H9 (cell line): ENCODE data around the gene WRAP73. TPM values are rescaled to one million over a fixed set of nuclear protein-coding genes. Genes with fewer than 3 reads are reported as not detected.

ENCODE experiments used
- DNase-seq: peaks from one replicate; pipeline ENCODE4 v3.0.0-alpha.2; 2017
- H2AFZ ChIP-seq: one replicate; pipeline ENCODE4 v1.6.1; 2013; ENCODE audit warnings: mild to moderate bottlenecking, low read length, control low read depth, moderate library complexity
- H2AK5ac ChIP-seq: 2 replicates; pipeline ENCODE4 v1.6.1; 2013; ENCODE audit warnings: low read length, control low read depth, mixed read lengths; ENCODE audit not compliant: insufficient read length
- H2BK120ac ChIP-seq: one replicate; pipeline ENCODE4 v1.6.1; 2013; ENCODE audit warnings: low read depth, mild to moderate bottlenecking, low read length, control low read depth, inconsistent platforms; ENCODE audit not compliant: poor library complexity, severe bottlenecking
- H2BK12ac ChIP-seq: 2 replicates; pipeline ENCODE4 v1.6.1; 2013; ENCODE audit warnings: low read length, control low read depth, mixed read lengths, low read depth; ENCODE audit not compliant: insufficient read length
- H2BK15ac ChIP-seq: 2 replicates; pipeline ENCODE4 v1.6.1; 2013; ENCODE audit warnings: low read depth, low read length, control low read depth
- H2BK20ac ChIP-seq: one replicate; pipeline ENCODE4 v1.6.1; 2013; ENCODE audit warnings: low read depth, mild to moderate bottlenecking, low read length, control low read depth, inconsistent platforms; ENCODE audit not compliant: poor library complexity, severe bottlenecking
- H2BK5ac ChIP-seq: 2 replicates; pipeline ENCODE4 v1.6.1; 2013; ENCODE audit warnings: low read length, control low read depth, mixed read lengths; ENCODE audit not compliant: insufficient read length
- H3K14ac ChIP-seq: 2 replicates; pipeline ENCODE4 v1.6.1; 2013; ENCODE audit warnings: low read length, control low read depth; ENCODE audit not compliant: insufficient read depth
- H3K18ac ChIP-seq: 2 replicates; pipeline ENCODE4 v1.6.1; 2013; ENCODE audit warnings: low read depth, mild to moderate bottlenecking, mixed read lengths, low read length, control low read depth; ENCODE audit not compliant: insufficient read length
- H3K23ac ChIP-seq: 2 replicates; pipeline ENCODE4 v1.6.1; 2013; ENCODE audit warnings: low read length, control low read depth, mixed read lengths, low read depth; ENCODE audit not compliant: insufficient read length
- H3K23me2 ChIP-seq: 2 replicates; pipeline ENCODE4 v1.6.1; 2013; ENCODE audit warnings: low read depth, mild to moderate bottlenecking, mixed read lengths, low read length, control low read depth; ENCODE audit not compliant: insufficient read length, poor library complexity, severe bottlenecking
- H3K27ac ChIP-seq: 2 replicates; pipeline ENCODE4 v1.5.1; 2013; ENCODE audit warnings: low read length, control low read depth, mixed read lengths, low read depth; ENCODE audit not compliant: insufficient read length
- H3K27me3 ChIP-seq: 2 replicates; pipeline ENCODE4 v1.6.1; 2013; ENCODE audit warnings: low read length, control low read depth, inconsistent platforms; ENCODE audit not compliant: insufficient read depth
- H3K4ac ChIP-seq: 2 replicates; pipeline ENCODE4 v1.6.1; 2013; ENCODE audit warnings: low read depth, mild to moderate bottlenecking, control low read depth, inconsistent platforms, low read length, moderate library complexity
- H3K4me1 ChIP-seq: 2 replicates; pipeline ENCODE4 v1.6.1; 2013; ENCODE audit warnings: low read length, control low read depth, inconsistent platforms; ENCODE audit not compliant: insufficient read depth
- H3K4me2 ChIP-seq: 2 replicates; pipeline ENCODE4 v1.6.1; 2013; ENCODE audit warnings: low read length, control low read depth, mixed read lengths; ENCODE audit not compliant: insufficient read length, insufficient read depth
- H3K56ac ChIP-seq: 2 replicates; pipeline ENCODE4 v1.6.1; 2013; ENCODE audit warnings: low read depth, mild to moderate bottlenecking, mixed read lengths, low read length, control low read depth; ENCODE audit not compliant: insufficient read length
- H3K79me1 ChIP-seq: 2 replicates; pipeline ENCODE4 v1.6.1; 2013; ENCODE audit warnings: low read depth, mild to moderate bottlenecking, moderate library complexity, low read length, control low read depth, inconsistent platforms; ENCODE audit not compliant: insufficient read depth, poor library complexity, severe bottlenecking
- H3K79me2 ChIP-seq: 2 replicates; pipeline ENCODE4 v1.6.1; 2013; ENCODE audit warnings: low read length, control low read depth, inconsistent platforms; ENCODE audit not compliant: insufficient read depth
- H3K9ac ChIP-seq: 2 replicates; pipeline ENCODE4 v1.6.1; 2013; ENCODE audit warnings: low read length, control low read depth, mixed read lengths; ENCODE audit not compliant: insufficient read length; ENCODE audit errors: extremely low read depth
- H3K9me3 ChIP-seq: one replicate; pipeline ENCODE4 v1.6.1; 2013; ENCODE audit warnings: low read depth, low read length, inconsistent platforms; ENCODE audit not compliant: control insufficient read depth
- H3T11ph ChIP-seq: one replicate; pipeline ENCODE4 v1.6.1; 2013; ENCODE audit warnings: mild to moderate bottlenecking, low read length, control low read depth, inconsistent platforms
- H4K20me1 ChIP-seq: one replicate; pipeline ENCODE4 v1.6.1; 2013; ENCODE audit not compliant: control insufficient read depth, insufficient read length, insufficient read depth
- H4K5ac ChIP-seq: 2 replicates; pipeline ENCODE4 v1.6.1; 2013; ENCODE audit warnings: low read depth, mild to moderate bottlenecking, mixed read lengths, low read length, control low read depth; ENCODE audit not compliant: insufficient read length
- H4K8ac ChIP-seq: replicated peaks from 2 replicates; pipeline ENCODE4 v1.6.1; 2013; ENCODE audit warnings: low read length, control low read depth, mixed read lengths, low read depth; ENCODE audit not compliant: insufficient read length
- H4K91ac ChIP-seq: 2 replicates; pipeline ENCODE4 v1.6.1; 2013; ENCODE audit warnings: low read depth, mild to moderate bottlenecking, moderate library complexity, mixed read lengths, low read length, control low read depth; ENCODE audit not compliant: insufficient read length
- H3K27ac Mint-ChIP-seq, 3 experiments: 2 replicates in 2 of 3; 3 replicates in 1 of 3; pipeline ENCODE4 v1.8.0; 2020 to 2021; ENCODE audit warnings: mixed read lengths in 3 of 3, mild to moderate bottlenecking in 1 of 3, moderate library complexity in 1 of 3
- H3K27me3 Mint-ChIP-seq: 2 replicates; pipeline ENCODE4 v1.8.0; 2021; ENCODE audit warnings: low read depth, mild to moderate bottlenecking, moderate library complexity, mixed read lengths
- H3K36me3 Mint-ChIP-seq, 3 experiments: 2 replicates in 2 of 3; 3 replicates in 1 of 3; pipeline ENCODE4 v1.8.0; 2020 to 2021; ENCODE audit warnings: low read depth in 3 of 3, mixed read lengths in 3 of 3; ENCODE audit not compliant: insufficient read depth in 1 of 3
- H3K4me1 Mint-ChIP-seq, 2 experiments: 2 replicates each; pipeline ENCODE4 v1.8.0; 2020; ENCODE audit warnings: mixed read lengths in 2 of 2
- H3K4me3 Mint-ChIP-seq, 2 experiments: 2 replicates in 1 of 2; 3 replicates in 1 of 2; pipeline ENCODE4 v1.8.0; 2020 to 2021; ENCODE audit warnings: mild to moderate bottlenecking in 2 of 2, mixed read lengths in 2 of 2, moderate library complexity in 1 of 2
- H3K9me3 Mint-ChIP-seq, 2 experiments: 2 replicates in 1 of 2; 3 replicates in 1 of 2; pipeline ENCODE4 v1.8.0; 2020; ENCODE audit warnings: mild to moderate bottlenecking in 2 of 2, mixed read lengths in 2 of 2, moderate library complexity in 1 of 2
- WGBS: extraction: QIAGEN DNeasy Blood & Tissue Kit; methylation state at CpG from one replicate; pipeline ENCODE4 v1.1.7; 2013; ENCODE audit warnings: missing lambda C conversion rate, low lambda C conversion rate, mixed read lengths; ENCODE audit not compliant: insufficient read length; ENCODE audit errors: extremely low coverage; 5-methylcytosine and 5-hydroxymethylcytosine counted together
- total RNA-seq: library from RNA; stranded (reverse); gene quantifications from 2 replicates; pipeline ENCODE4 v1.2.1, GENCODE V29; 2021
- TF ChIP-seq, protein P1 (sequence below): fragments of 200-600 bp; sonication (generic); conservative IDR thresholded peaks from 3 replicates; pipeline ENCODE4 v1.8.0; 2021; ENCODE audit warnings: antibody characterized with exemption, mild to moderate bottlenecking

Gene WRAP73
- total RNA-seq, 1 experiment from 2014 or later: 28.4 TPM

DNA sequence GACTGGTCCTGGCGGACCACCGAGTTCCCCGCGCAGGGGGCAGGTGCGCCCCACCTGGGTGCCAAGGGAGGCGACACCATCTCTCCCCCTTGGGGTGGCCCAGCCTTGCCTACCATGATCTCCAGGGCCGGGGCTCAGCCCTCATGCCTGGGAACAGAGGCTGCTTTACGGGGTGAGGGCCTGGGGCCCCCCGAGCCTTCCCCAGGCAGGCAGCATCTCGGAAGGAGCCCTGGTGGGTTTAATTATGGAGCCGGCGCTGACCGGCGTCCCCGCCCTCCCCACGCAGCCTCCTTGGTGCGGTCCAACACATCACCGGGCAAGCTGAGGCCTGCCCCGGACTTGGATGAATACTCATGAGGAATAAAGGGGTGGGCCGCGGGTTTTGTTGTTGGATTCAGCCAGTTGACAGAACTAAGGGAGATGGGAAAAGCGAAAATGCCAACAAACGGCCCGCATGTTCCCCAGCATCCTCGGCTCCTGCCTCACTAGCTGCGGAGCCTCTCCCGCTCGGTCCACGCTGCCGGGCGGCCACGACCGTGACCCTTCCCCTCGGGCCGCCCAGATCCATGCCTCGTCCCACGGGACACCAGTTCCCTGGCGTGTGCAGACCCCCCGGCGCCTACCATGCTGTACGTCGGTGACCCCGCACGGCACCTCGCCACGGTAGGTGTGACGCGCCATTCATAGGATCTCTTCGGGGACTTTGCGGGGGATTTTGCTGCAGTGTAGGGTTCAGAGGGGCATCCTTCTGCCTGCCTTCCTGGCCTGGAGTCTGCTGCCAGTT, 40.6 kb upstream of the WRAP73 start:
- Mint-ChIP-seq H3K27ac (peak overlapping the region in 1 of 3 experiments; percentile 31; a peak in 1 of 7 replicates), H3K36me3 (peaks cover 0 to 2% (median 1%) of the 10 kb centered on the region in 3 experiments; a peak in 1 of 7 replicates), H3K4me1 (peaks cover 17 to 25% of the 10 kb centered on the region in 2 experiments), H3K9me3 (peaks cover 2 to 4% of the 10 kb centered on the region in 2 experiments; a peak in 4 of 5 replicates), H3K4me3 (no peak overlapping the region), H3K27me3 (peaks cover 12% of the 10 kb centered on the region)
- Histone ChIP-seq H3K18ac (no peak overlapping the region), H2BK20ac (no peak overlapping the region), H3K4ac (no peak overlapping the region; the same call in 1 of the 2 replicates), H4K20me1 (no peaks in the 10 kb centered on the region), H3K4me2 (no peak overlapping the region), H3K27me3 (no peaks in the 10 kb centered on the region; the same call in 1 of the 2 replicates), H4K91ac (no peak overlapping the region), H4K5ac (no peak overlapping the region), H3K4me1 (peaks cover 8% of the 10 kb centered on the region; the same call in 1 of the 2 replicates), H4K8ac (no peak overlapping the region), H2AFZ (no peak overlapping the region), H3K9ac (no peak overlapping the region), H3K56ac (no peak overlapping the region), H3K23ac (no peak overlapping the region), H3T11ph (no peak overlapping the region), H2AK5ac (no peak overlapping the region), H3K79me1 (no peaks in the 10 kb centered on the region), H3K23me2 (no peaks in the 10 kb centered on the region), H2BK12ac (no peak overlapping the region), H3K79me2 (no peaks in the 10 kb centered on the region), H2BK120ac (no peak overlapping the region), H3K27ac (no peak overlapping the region), H2BK5ac (no peak overlapping the region), H2BK15ac (no peak overlapping the region), H3K9me3 (no peaks in the 10 kb centered on the region), H3K14ac (no peak overlapping the region; the same call in 1 of the 2 replicates)
- no peak for DNase-seq
- TF ChIP-seq, protein P1, sequence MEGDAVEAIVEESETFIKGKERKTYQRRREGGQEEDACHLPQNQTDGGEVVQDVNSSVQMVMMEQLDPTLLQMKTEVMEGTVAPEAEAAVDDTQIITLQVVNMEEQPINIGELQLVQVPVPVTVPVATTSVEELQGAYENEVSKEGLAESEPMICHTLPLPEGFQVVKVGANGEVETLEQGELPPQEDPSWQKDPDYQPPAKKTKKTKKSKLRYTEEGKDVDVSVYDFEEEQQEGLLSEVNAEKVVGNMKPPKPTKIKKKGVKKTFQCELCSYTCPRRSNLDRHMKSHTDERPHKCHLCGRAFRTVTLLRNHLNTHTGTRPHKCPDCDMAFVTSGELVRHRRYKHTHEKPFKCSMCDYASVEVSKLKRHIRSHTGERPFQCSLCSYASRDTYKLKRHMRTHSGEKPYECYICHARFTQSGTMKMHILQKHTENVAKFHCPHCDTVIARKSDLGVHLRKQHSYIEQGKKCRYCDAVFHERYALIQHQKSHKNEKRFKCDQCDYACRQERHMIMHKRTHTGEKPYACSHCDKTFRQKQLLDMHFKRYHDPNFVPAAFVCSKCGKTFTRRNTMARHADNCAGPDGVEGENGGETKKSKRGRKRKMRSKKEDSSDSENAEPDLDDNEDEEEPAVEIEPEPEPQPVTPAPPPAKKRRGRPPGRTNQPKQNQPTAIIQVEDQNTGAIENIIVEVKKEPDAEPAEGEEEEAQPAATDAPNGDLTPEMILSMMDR: no peak
- WGBS: no CpG with 5 or more reads among the region's 50 CpGs
